GM23338 (cell line): ENCODE results near the gene MINDY4. TPM values are rescaled to one million over a fixed set of nuclear protein-coding genes. Genes with fewer than 3 reads are reported as not detected.

ENCODE experiments used
- ATAC-seq: fragments of 200-7000 bp; cut with Tn5 transposase; 3 replicates; pipeline ENCODE4 v1.9.1; 2020
- DNase-seq: peaks from one replicate; pipeline ENCODE4 v3.0.0-alpha.2; 2015; ENCODE audit warnings: low spot score
- H2AFZ ChIP-seq: fragments of 200-600 bp; sonication (generic); 2 replicates; pipeline ENCODE4 v1.8.0; 2016; ENCODE audit warnings: antibody characterized with exemption, mild to moderate bottlenecking, moderate library complexity
- H3F3A ChIP-seq: fragments of 200-600 bp; sonication (generic); replicated peaks from 2 replicates; pipeline ENCODE4 v1.8.0; 2017; ENCODE audit warnings: antibody characterized with exemption, mixed run types, low read depth
- H3K27ac ChIP-seq: fragments of 200-600 bp; sonication (generic); 2 replicates; pipeline ENCODE4 v1.6.1; 2016; ENCODE audit warnings: low read depth
- H3K27me3 ChIP-seq: fragments of 200-600 bp; sonication (generic); 2 replicates; pipeline ENCODE4 v1.8.0; 2016; ENCODE audit warnings: mild to moderate bottlenecking, mixed run types, moderate library complexity; ENCODE audit not compliant: insufficient read depth
- H3K36me3 ChIP-seq: fragments of 200-600 bp; sonication (generic); 2 replicates; pipeline ENCODE4 v1.8.0; 2016; ENCODE audit warnings: mild to moderate bottlenecking; ENCODE audit not compliant: insufficient read depth
- H3K4me1 ChIP-seq: fragments of 200-600 bp; sonication (generic); 2 replicates; pipeline ENCODE4 v1.8.0; 2016; ENCODE audit warnings: mild to moderate bottlenecking, moderate library complexity; ENCODE audit not compliant: insufficient read depth
- H3K4me2 ChIP-seq: fragments of 200-600 bp; sonication (generic); 2 replicates; pipeline ENCODE4 v1.7.1; 2017; ENCODE audit warnings: mixed run types
- H3K4me3 ChIP-seq: fragments of 200-600 bp; sonication (generic); 2 replicates; pipeline ENCODE4 v1.6.1; 2016; ENCODE audit warnings: mixed run types
- H3K79me2 ChIP-seq: fragments of 200-600 bp; sonication (generic); replicated peaks from 2 replicates; pipeline ENCODE4 v1.8.0; 2017; ENCODE audit warnings: mild to moderate bottlenecking; ENCODE audit not compliant: insufficient read depth
- H3K9me2 ChIP-seq: fragments of 200-600 bp; sonication (generic); 2 replicates; pipeline ENCODE4 v1.8.0; 2017; ENCODE audit not compliant: insufficient read depth
- H4K20me1 ChIP-seq: fragments of 200-600 bp; sonication (generic); replicated peaks from 2 replicates; pipeline ENCODE4 v1.8.0; 2017; ENCODE audit warnings: mild to moderate bottlenecking; ENCODE audit not compliant: insufficient read depth
- H3K27ac Mint-ChIP-seq: 2 replicates; pipeline ENCODE4 v1.8.0; 2020; ENCODE audit warnings: inconsistent platforms, mild to moderate bottlenecking, moderate library complexity, mixed read lengths
- H3K27me3 Mint-ChIP-seq: 3 replicates; pipeline ENCODE4 v1.8.0; 2022; ENCODE audit warnings: low read depth, mild to moderate bottlenecking, moderate library complexity, mixed read lengths, inconsistent platforms; ENCODE audit not compliant: insufficient read depth, poor library complexity
- H3K36me3 Mint-ChIP-seq: 3 replicates; pipeline ENCODE4 v1.8.0; 2021; ENCODE audit warnings: low read depth, mild to moderate bottlenecking, inconsistent platforms, moderate library complexity, mixed read lengths
- H3K4me1 Mint-ChIP-seq: 3 replicates; pipeline ENCODE4 v1.8.0; 2020; ENCODE audit warnings: mild to moderate bottlenecking, inconsistent platforms, mixed read lengths
- H3K4me3 Mint-ChIP-seq: 3 replicates; pipeline ENCODE4 v1.8.0; 2021; ENCODE audit warnings: moderate library complexity, mild to moderate bottlenecking, inconsistent platforms, mixed read lengths
- H3K9me3 Mint-ChIP-seq: 3 replicates; pipeline ENCODE4 v1.8.0; 2020; ENCODE audit warnings: moderate library complexity, mild to moderate bottlenecking, inconsistent platforms, mixed read lengths
- JUNB ChIP-seq: IDR thresholded peaks from one replicate; pipeline ENCODE4 v1.6.1; 2016; ENCODE audit warnings: antibody characterized with exemption; ENCODE audit not compliant: unreplicated experiment
- NANOG ChIP-seq: IDR thresholded peaks from 2 replicates; pipeline ENCODE4 v1.6.1; 2016; ENCODE audit warnings: antibody characterized with exemption, borderline replicate concordance
- polyA plus RNA-seq: library from polyadenylated mRNA; unstranded; fragments of >200 nt; fragmentation: Nextera tagmentation; extraction: Ambion mirVana; gene quantifications from 2 replicates; pipeline ENCODE4 v1.2.1, GENCODE V29; 2016
- total RNA-seq: library from RNA; depleted of rRNA; stranded (reverse); fragments of >200 nt; shearing (Covaris generic); gene quantifications from 2 replicates; pipeline ENCODE4 v1.2.3, GENCODE V29; 2014
- TF ChIP-seq, protein P1 (sequence below), 2 experiments: fragments of 200-600 bp in 1 of 2; sonication (generic) in 1 of 2; conservative IDR thresholded peaks; 2 replicates each; pipeline versions ENCODE4 v1.5.1 to v1.6.1; 2016 to 2017; ENCODE audit warnings: antibody characterized with exemption in 2 of 2, low read depth in 2 of 2, mild to moderate bottlenecking in 2 of 2, moderate library complexity in 1 of 2
- TF ChIP-seq, protein P2 (sequence below): fragments of 250-450 bp; sonication (Bioruptor Pico); IDR thresholded peaks from 2 replicates; pipeline ENCODE4 v1.5.0; 2020; ENCODE audit warnings: mild to moderate bottlenecking, moderate library complexity

The MINDY4 gene
- total and polyA plus RNA-seq, 2 experiments from 2014 or later, result 1.7 to 4.4 TPM

- no peaks in the 10 kb centered on the region for H3K27me3 Mint-ChIP-seq
Observed at GRCh38 chr7:30779574-30779973, 8.4 kb downstream of the MINDY4 start.

More at GRCh38 chr7:30779574-30779973, 8.4 kb downstream of the MINDY4 start:
- Histone ChIP-seq H3K79me2 (no peaks in the 10 kb centered on the region), H3K36me3 (peaks cover 5% of the 10 kb centered on the region; the same call in 1 of the 2 replicates), H3K4me3 (no peak overlapping the region), H3K4me2 (no peak overlapping the region), H3K9me2 (no peaks in the 10 kb centered on the region), H3K27ac (no peak overlapping the region), H4K20me1 (no peaks in the 10 kb centered on the region; the same call in 1 of the 2 replicates), H2AFZ (no peak overlapping the region), H3K27me3 (no peaks in the 10 kb centered on the region), H3F3A (no peaks in the 10 kb centered on the region), H3K4me1 (no peaks in the 10 kb centered on the region)
- H3K4me3 Mint-ChIP-seq, result no peak overlapping the region
- peaks cover 13% of the 10 kb centered on the region; the same call in 2 of the 3 replicates for H3K36me3 Mint-ChIP-seq
- ATAC-seq (no peak), DNase-seq (no peak)
- no peaks in the 10 kb centered on the region for H3K9me3 Mint-ChIP-seq
- no peaks in the 10 kb centered on the region for H3K4me1 Mint-ChIP-seq
- TF ChIP-seq NANOG, result no peak
- TF ChIP-seq, protein P1, sequence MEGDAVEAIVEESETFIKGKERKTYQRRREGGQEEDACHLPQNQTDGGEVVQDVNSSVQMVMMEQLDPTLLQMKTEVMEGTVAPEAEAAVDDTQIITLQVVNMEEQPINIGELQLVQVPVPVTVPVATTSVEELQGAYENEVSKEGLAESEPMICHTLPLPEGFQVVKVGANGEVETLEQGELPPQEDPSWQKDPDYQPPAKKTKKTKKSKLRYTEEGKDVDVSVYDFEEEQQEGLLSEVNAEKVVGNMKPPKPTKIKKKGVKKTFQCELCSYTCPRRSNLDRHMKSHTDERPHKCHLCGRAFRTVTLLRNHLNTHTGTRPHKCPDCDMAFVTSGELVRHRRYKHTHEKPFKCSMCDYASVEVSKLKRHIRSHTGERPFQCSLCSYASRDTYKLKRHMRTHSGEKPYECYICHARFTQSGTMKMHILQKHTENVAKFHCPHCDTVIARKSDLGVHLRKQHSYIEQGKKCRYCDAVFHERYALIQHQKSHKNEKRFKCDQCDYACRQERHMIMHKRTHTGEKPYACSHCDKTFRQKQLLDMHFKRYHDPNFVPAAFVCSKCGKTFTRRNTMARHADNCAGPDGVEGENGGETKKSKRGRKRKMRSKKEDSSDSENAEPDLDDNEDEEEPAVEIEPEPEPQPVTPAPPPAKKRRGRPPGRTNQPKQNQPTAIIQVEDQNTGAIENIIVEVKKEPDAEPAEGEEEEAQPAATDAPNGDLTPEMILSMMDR (conservative IDR thresholded peaks at IDR 0.05; ENCODE audit: low read depth in 2 of 2), result peak in 1 of 2 experiments; percentile 19; a peak in 1 of 4 replicates
- TF ChIP-seq, protein P2, sequence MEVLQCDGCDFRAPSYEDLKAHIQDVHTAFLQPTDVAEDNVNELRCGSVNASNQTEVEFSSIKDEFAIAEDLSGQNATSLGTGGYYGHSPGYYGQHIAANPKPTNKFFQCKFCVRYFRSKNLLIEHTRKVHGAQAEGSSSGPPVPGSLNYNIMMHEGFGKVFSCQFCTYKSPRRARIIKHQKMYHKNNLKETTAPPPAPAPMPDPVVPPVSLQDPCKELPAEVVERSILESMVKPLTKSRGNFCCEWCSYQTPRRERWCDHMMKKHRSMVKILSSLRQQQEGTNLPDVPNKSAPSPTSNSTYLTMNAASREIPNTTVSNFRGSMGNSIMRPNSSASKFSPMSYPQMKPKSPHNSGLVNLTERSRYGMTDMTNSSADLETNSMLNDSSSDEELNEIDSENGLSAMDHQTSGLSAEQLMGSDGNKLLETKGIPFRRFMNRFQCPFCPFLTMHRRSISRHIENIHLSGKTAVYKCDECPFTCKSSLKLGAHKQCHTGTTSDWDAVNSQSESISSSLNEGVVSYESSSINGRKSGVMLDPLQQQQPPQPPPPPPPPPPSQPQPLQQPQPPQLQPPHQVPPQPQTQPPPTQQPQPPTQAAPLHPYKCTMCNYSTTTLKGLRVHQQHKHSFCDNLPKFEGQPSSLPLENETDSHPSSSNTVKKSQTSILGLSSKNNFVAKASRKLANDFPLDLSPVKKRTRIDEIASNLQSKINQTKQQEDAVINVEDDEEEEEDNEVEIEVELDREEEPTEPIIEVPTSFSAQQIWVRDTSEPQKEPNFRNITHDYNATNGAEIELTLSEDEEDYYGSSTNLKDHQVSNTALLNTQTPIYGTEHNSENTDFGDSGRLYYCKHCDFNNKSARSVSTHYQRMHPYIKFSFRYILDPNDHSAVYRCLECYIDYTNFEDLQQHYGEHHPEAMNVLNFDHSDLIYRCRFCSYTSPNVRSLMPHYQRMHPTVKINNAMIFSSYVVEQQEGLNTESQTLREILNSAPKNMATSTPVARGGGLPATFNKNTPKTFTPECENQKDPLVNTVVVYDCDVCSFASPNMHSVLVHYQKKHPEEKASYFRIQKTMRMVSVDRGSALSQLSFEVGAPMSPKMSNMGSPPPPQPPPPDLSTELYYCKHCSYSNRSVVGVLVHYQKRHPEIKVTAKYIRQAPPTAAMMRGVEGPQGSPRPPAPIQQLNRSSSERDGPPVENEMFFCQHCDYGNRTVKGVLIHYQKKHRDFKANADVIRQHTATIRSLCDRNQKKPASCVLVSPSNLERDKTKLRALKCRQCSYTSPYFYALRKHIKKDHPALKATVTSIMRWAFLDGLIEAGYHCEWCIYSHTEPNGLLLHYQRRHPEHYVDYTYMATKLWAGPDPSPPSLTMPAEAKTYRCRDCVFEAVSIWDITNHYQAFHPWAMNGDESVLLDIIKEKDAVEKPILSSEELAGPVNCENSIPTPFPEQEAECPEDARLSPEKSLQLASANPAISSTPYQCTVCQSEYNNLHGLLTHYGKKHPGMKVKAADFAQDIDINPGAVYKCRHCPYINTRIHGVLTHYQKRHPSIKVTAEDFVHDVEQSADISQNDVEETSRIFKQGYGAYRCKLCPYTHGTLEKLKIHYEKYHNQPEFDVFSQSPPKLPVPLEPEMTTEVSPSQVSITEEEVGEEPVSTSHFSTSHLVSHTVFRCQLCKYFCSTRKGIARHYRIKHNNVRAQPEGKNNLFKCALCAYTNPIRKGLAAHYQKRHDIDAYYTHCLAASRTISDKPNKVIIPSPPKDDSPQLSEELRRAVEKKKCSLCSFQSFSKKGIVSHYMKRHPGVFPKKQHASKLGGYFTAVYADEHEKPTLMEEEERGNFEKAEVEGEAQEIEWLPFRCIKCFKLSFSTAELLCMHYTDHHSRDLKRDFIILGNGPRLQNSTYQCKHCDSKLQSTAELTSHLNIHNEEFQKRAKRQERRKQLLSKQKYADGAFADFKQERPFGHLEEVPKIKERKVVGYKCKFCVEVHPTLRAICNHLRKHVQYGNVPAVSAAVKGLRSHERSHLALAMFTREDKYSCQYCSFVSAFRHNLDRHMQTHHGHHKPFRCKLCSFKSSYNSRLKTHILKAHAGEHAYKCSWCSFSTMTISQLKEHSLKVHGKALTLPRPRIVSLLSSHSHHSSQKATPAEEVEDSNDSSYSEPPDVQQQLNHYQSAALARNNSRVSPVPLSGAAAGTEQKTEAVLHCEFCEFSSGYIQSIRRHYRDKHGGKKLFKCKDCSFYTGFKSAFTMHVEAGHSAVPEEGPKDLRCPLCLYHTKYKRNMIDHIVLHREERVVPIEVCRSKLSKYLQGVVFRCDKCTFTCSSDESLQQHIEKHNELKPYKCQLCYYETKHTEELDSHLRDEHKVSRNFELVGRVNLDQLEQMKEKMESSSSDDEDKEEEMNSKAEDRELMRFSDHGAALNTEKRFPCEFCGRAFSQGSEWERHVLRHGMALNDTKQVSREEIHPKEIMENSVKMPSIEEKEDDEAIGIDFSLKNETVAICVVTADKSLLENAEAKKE (CRISPR knock-in tag), result no peak
- TF ChIP-seq JUNB, result no peak
- H3K27ac Mint-ChIP-seq, result no peak overlapping the region
